ENCODE measurements around the gene ARHGEF28.

Gene ARHGEF28

DNA sequence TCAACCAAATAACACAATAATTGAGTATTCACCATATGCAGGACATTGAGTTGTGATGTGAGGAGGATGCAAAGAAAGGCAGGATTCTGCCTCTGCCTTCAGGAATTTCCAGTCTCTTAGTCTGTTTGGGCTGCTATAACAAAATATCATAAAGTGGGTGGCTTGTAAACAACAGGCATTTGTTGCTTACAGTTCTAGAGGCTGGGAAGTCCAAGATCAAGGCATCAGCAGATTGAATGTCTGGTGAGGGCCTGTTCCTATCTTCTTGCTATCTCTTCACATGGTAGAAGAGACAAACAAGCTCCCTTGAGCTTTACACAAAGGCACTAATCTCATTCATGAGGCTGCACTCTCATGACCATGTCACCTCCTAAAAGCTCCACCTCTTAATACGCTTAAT, 360.7 kb downstream of the ARHGEF28 start:
- H3K4me2 ChIP-seq (ENCODE audit: insufficient read depth, low read length), result no peak overlapping the region
- no peak for TF ChIP-seq EZH2 (IDR thresholded peaks at IDR 0.05; ENCODE audit: borderline replicate concordance, low read depth, low read length, severe bottlenecking)
- TF ChIP-seq, protein P1, sequence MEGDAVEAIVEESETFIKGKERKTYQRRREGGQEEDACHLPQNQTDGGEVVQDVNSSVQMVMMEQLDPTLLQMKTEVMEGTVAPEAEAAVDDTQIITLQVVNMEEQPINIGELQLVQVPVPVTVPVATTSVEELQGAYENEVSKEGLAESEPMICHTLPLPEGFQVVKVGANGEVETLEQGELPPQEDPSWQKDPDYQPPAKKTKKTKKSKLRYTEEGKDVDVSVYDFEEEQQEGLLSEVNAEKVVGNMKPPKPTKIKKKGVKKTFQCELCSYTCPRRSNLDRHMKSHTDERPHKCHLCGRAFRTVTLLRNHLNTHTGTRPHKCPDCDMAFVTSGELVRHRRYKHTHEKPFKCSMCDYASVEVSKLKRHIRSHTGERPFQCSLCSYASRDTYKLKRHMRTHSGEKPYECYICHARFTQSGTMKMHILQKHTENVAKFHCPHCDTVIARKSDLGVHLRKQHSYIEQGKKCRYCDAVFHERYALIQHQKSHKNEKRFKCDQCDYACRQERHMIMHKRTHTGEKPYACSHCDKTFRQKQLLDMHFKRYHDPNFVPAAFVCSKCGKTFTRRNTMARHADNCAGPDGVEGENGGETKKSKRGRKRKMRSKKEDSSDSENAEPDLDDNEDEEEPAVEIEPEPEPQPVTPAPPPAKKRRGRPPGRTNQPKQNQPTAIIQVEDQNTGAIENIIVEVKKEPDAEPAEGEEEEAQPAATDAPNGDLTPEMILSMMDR (IDR thresholded peaks at IDR 0.05; ENCODE audit: borderline replicate concordance, extremely low read depth, low read length, poor library complexity, severe bottlenecking), result no peak
- H3K9ac ChIP-seq (ENCODE audit: low read depth, low read length), result no peak overlapping the region
- H3K27me3 ChIP-seq (ENCODE audit: insufficient read depth, low read length, poor library complexity), result no peaks in the 10 kb centered on the region
- H2AFZ ChIP-seq (ENCODE audit: low read depth, low read length), result no peak overlapping the region
- ATAC-seq (ENCODE audit: insufficient read depth, low read depth) (no peak), DNase-seq (no peak)
- H3K36me3 ChIP-seq (ENCODE audit: insufficient read depth, low read length), result no peaks in the 10 kb centered on the region
- H3K4me1 ChIP-seq (ENCODE audit: insufficient read depth, low read length), result no peaks in the 10 kb centered on the region
- no peak overlapping the region for H3K27ac ChIP-seq (ENCODE audit: low read length)
- no peak overlapping the region for H3K4me3 ChIP-seq (ENCODE audit: low read depth in 1 of 2, low read length in 2 of 2)
- no peaks in the 10 kb centered on the region for H4K20me1 ChIP-seq (ENCODE audit: insufficient read depth, low read length)
- H3K79me2 ChIP-seq (ENCODE audit: insufficient read depth, low read length), result no peaks in the 10 kb centered on the region
- H3K9me3 ChIP-seq (ENCODE audit: insufficient read depth, low read length, severe bottlenecking), result no peaks in the 10 kb centered on the region

- Histone ChIP-seq H2AFZ (ENCODE audit: low read depth, low read length) (no peak overlapping the region), H3K4me1 (ENCODE audit: insufficient read depth, low read length) (no peaks in the 10 kb centered on the region), H3K27me3 (ENCODE audit: insufficient read depth, low read length, poor library complexity) (no peaks in the 10 kb centered on the region), H3K27ac (ENCODE audit: low read length) (no peak overlapping the region), H3K36me3 (ENCODE audit: insufficient read depth, low read length) (no peaks in the 10 kb centered on the region), H3K4me2 (ENCODE audit: insufficient read depth, low read length) (no peak overlapping the region), H3K9me3 (ENCODE audit: insufficient read depth, low read length, severe bottlenecking) (no peaks in the 10 kb centered on the region), H3K9ac (ENCODE audit: low read depth, low read length) (no peak overlapping the region), H4K20me1 (ENCODE audit: insufficient read depth, low read length) (no peaks in the 10 kb centered on the region), H3K4me3 (ENCODE audit: low read depth in 1 of 2, low read length in 2 of 2) (no peak overlapping the region), H3K79me2 (ENCODE audit: insufficient read depth, low read length) (no peaks in the 10 kb centered on the region)
- TF ChIP-seq EZH2 (IDR thresholded peaks at IDR 0.05; ENCODE audit: borderline replicate concordance, low read depth, low read length, severe bottlenecking), result no peak
- no peak for ATAC-seq (ENCODE audit: insufficient read depth, low read depth)
- DNase-seq, result no peak
Measured at GRCh38 chr5:73987915-73988314, 361.9 kb downstream of the ARHGEF28 start.

DNA sequence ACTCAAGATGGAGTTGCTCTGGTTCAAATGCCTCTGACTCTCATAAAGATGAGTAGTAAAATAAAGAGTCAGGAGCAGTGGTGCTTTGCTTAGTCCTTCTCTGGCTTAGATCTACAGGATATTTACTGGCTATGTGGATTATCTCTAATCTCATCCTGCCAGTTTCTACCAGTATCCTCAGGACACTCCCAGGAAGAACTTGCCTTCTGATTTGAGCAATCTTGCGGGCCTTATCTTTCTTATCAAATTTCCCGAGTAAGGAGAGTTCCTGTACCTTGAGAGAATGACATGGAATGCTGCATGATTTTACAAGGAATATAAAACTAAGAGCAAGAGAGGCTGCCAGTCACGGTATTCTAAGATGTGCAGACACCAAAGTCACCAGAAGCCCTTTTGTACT, 364.0 kb downstream of the ARHGEF28 start:
- no peaks in the 10 kb centered on the region for H3K79me2 ChIP-seq (ENCODE audit: insufficient read depth, low read length)
- ATAC-seq (ENCODE audit: insufficient read depth, low read depth) (no peak), DNase-seq (no peak)
- H4K20me1 ChIP-seq (ENCODE audit: insufficient read depth, low read length), result no peaks in the 10 kb centered on the region
- no peak overlapping the region for H3K9ac ChIP-seq (ENCODE audit: low read depth, low read length)
- no peak overlapping the region for H2AFZ ChIP-seq (ENCODE audit: low read depth, low read length)
- no peaks in the 10 kb centered on the region for H3K36me3 ChIP-seq (ENCODE audit: insufficient read depth, low read length)
- no peak overlapping the region for H3K4me3 ChIP-seq (ENCODE audit: low read depth in 1 of 2, low read length in 2 of 2)
- no peak for TF ChIP-seq EZH2 (IDR thresholded peaks at IDR 0.05; ENCODE audit: borderline replicate concordance, low read depth, low read length, severe bottlenecking)
- TF ChIP-seq, protein P1 (IDR thresholded peaks at IDR 0.05; ENCODE audit: borderline replicate concordance, extremely low read depth, low read length, poor library complexity, severe bottlenecking), result no peak
- H3K27me3 ChIP-seq (ENCODE audit: insufficient read depth, low read length, poor library complexity), result no peaks in the 10 kb centered on the region
- no peak overlapping the region for H3K27ac ChIP-seq (ENCODE audit: low read length)
- no peaks in the 10 kb centered on the region for H3K4me1 ChIP-seq (ENCODE audit: insufficient read depth, low read length)
- H3K9me3 ChIP-seq (ENCODE audit: insufficient read depth, low read length, severe bottlenecking), result no peaks in the 10 kb centered on the region
- H3K4me2 ChIP-seq (ENCODE audit: insufficient read depth, low read length), result no peak overlapping the region

All from DND-41 (cell line).